Liver (tissue), 9 donors: Measurements from ENCODE around the gene CARD19. TPM values are rescaled to one million over a fixed set of nuclear protein-coding genes. Genes with fewer than 3 reads are reported as not detected.

ENCODE experiments used
- DNase-seq: peaks from one replicate; pipeline ENCODE4 v3.0.0-alpha.2; 2017; ENCODE audit warnings: low spot score
- H3K27ac ChIP-seq, 2 donors: one replicate each; pipeline ENCODE4 v1.7.0; 2013; ENCODE audit warnings: inconsistent platforms in 2 of 2, low read length in 2 of 2, control low read depth in 1 of 2, low read depth in 1 of 2, mild to moderate bottlenecking in 1 of 2
- H3K27me3 ChIP-seq, 4 donors: one replicate each; pipeline versions ENCODE4 v1.6.1 to v1.7.0; 2013; ENCODE audit warnings: low read length in 3 of 4, inconsistent platforms in 1 of 4, mild to moderate bottlenecking in 1 of 4, moderate library complexity in 1 of 4; ENCODE audit not compliant: control insufficient read depth in 4 of 4, insufficient read depth in 4 of 4
- H3K36me3 ChIP-seq, 4 donors: one replicate each; pipeline versions ENCODE4 v1.6.1 to v1.7.0; 2013; ENCODE audit warnings: low read length in 3 of 4, mild to moderate bottlenecking in 3 of 4, low read depth in 1 of 4, moderate library complexity in 1 of 4; ENCODE audit not compliant: control insufficient read depth in 4 of 4, insufficient read depth in 3 of 4
- H3K4me1 ChIP-seq, 4 donors: one replicate each; pipeline versions ENCODE4 v1.6.1 to v1.7.0; 2013; ENCODE audit warnings: low read length in 3 of 4, mild to moderate bottlenecking in 3 of 4, moderate library complexity in 1 of 4; ENCODE audit not compliant: control insufficient read depth in 4 of 4, insufficient read depth in 4 of 4
- H3K4me3 ChIP-seq, 3 donors: one replicate each; pipeline versions ENCODE4 v1.6.1 to v1.7.0; 2013; ENCODE audit warnings: low read length in 3 of 3, control low read depth in 1 of 3, low read depth in 1 of 3, mild to moderate bottlenecking in 1 of 3
- H3K9ac ChIP-seq, 2 donors: one replicate each; pipeline ENCODE4 v1.7.0; 2013; ENCODE audit warnings: low read length in 2 of 2, mild to moderate bottlenecking in 2 of 2, moderate library complexity in 2 of 2, control low read depth in 1 of 2, low read depth in 1 of 2
- H3K9me3 ChIP-seq, 4 donors: one replicate each; pipeline versions ENCODE4 v1.6.1 to v1.7.0; 2013; ENCODE audit warnings: low read length in 3 of 4; ENCODE audit not compliant: control insufficient read depth in 4 of 4
- CTCF ChIP-seq: fragments of 150-350 bp; IDR thresholded peaks from 2 replicates; pipeline ENCODE4 v1.5.1; 2017; ENCODE audit warnings: improper control_type of control experiment, low read depth, low read length; ENCODE audit not compliant: missing input control
- EGR1 ChIP-seq, 2 donors: IDR thresholded peaks; 2 replicates each; pipeline ENCODE4 v1.6.1; 2016 to 2018; ENCODE audit warnings: antibody characterized with exemption in 2 of 2, low read depth in 2 of 2
- FOXA1 ChIP-seq: IDR thresholded peaks from 2 replicates; pipeline ENCODE4 v1.6.1; 2016; ENCODE audit warnings: antibody characterized with exemption
- FOXA2 ChIP-seq: IDR thresholded peaks from 2 replicates; pipeline ENCODE4 v1.6.1; 2016; ENCODE audit warnings: antibody characterized with exemption
- GABPA ChIP-seq, 2 donors: IDR thresholded peaks in 1 of 2; conservative IDR thresholded peaks in 1 of 2; 2 replicates each; pipeline ENCODE4 v1.6.1; 2016; ENCODE audit warnings: antibody characterized with exemption in 2 of 2, mild to moderate bottlenecking in 1 of 2, moderate library complexity in 1 of 2
- HNF4A ChIP-seq, 2 donors: conservative IDR thresholded peaks; 2 replicates each; pipeline ENCODE4 v1.6.1; 2016; ENCODE audit warnings: antibody characterized with exemption in 2 of 2, mild to moderate bottlenecking in 2 of 2
- HNF4G ChIP-seq: IDR thresholded peaks from 2 replicates; pipeline ENCODE4 v1.6.1; 2016; ENCODE audit warnings: antibody characterized with exemption
- JUND ChIP-seq, 2 donors: IDR thresholded peaks; 2 replicates each; pipeline ENCODE4 v1.6.1; 2016; ENCODE audit warnings: antibody characterized with exemption in 2 of 2
- NR2F2 ChIP-seq: IDR thresholded peaks from 2 replicates; pipeline ENCODE4 v1.6.1; 2016; ENCODE audit warnings: antibody characterized with exemption
- RAD21 ChIP-seq, 2 donors: IDR thresholded peaks; 2 replicates each; pipeline ENCODE4 v1.6.1; 2016; ENCODE audit warnings: antibody characterized with exemption in 2 of 2, mild to moderate bottlenecking in 2 of 2
- RXRA ChIP-seq, 2 donors: IDR thresholded peaks; 2 replicates each; pipeline ENCODE4 v1.6.1; 2017 to 2018; ENCODE audit warnings: antibody characterized with exemption in 2 of 2, mild to moderate bottlenecking in 1 of 2
- SP1 ChIP-seq: IDR thresholded peaks from 2 replicates; pipeline ENCODE4 v1.6.1; 2018; ENCODE audit warnings: antibody characterized with exemption, mild to moderate bottlenecking
- TAF1 ChIP-seq: conservative IDR thresholded peaks from 2 replicates; pipeline ENCODE4 v1.6.1; 2016; ENCODE audit warnings: antibody characterized with exemption, mild to moderate bottlenecking
- YY1 ChIP-seq: IDR thresholded peaks from 2 replicates; pipeline ENCODE4 v1.6.1; 2016; ENCODE audit warnings: antibody characterized with exemption, mild to moderate bottlenecking
- ZBTB33 ChIP-seq: IDR thresholded peaks from 2 replicates; pipeline ENCODE4 v1.6.1; 2016; ENCODE audit warnings: antibody characterized with exemption
- WGBS: extraction: QIAGEN DNeasy Blood & Tissue Kit; methylation state at CpG from one replicate; pipeline ENCODE4 v1.1.7; 2013; 5-methylcytosine and 5-hydroxymethylcytosine counted together
- polyA plus RNA-seq, 2 donors: library from polyadenylated mRNA; stranded (reverse) in 1 of 2; unstranded in 1 of 2; fragments of 200-250 nt in 1 of 2; fragments of >200 nt in 1 of 2; fragmentation: Nextera tagmentation in 1 of 2; extraction: Ambion mirVana in 1 of 2; gene quantifications; one replicate each; pipeline versions ENCODE4 v1.2.1 to v1.2.3, GENCODE V29; 2013 to 2015
- total RNA-seq, 2 donors: library from RNA; depleted of rRNA; stranded (reverse); fragments of >200 nt; gene quantifications; one replicate each; pipeline ENCODE4 v1.2.3, GENCODE V29; 2014
- TF ChIP-seq, protein P1 (sequence below): IDR thresholded peaks from 2 replicates; pipeline ENCODE4 v1.6.1; 2016; ENCODE audit warnings: antibody characterized with exemption
- TF ChIP-seq, protein P2 (sequence below): IDR thresholded peaks from 2 replicates; pipeline ENCODE4 v1.6.1; 2016; ENCODE audit warnings: antibody characterized with exemption
- TF ChIP-seq, protein P3 (sequence below): IDR thresholded peaks from 2 replicates; pipeline ENCODE4 v1.6.1; 2016; ENCODE audit warnings: antibody characterized with exemption, mild to moderate bottlenecking
- donor health status: healthy.
- donor health status: healthy.
- donor health status: healthy.
- donor health status: healthy.
- donor health status: healthy.

CARD19 gene
- total and polyA plus RNA-seq, 4 donors = 13.0 to 18.2 (median 16.3) TPM

GRCh38 chr9:93057042-93057702 lies 38.8 kb upstream of the CARD19 start:
- Histone ChIP-seq H3K9ac (no peak overlapping the region), H3K27me3 (no peaks in the 10 kb centered on the region), H3K9me3 (no peaks in the 10 kb centered on the region), H3K4me1 (peaks cover 9 to 33% (median 26%) of the 10 kb centered on the region in 4 donors), H3K27ac (no peak overlapping the region), H3K36me3 (no peaks in the 10 kb centered on the region), H3K4me3 (no peak overlapping the region)
- 91% methylated on average over 8 of the region's 8 CpGs for WGBS
- TF ChIP-seq SP1 = no peak
- TF ChIP-seq RAD21 (IDR thresholded peaks at IDR 0.05) = no peak
- TF ChIP-seq JUND (IDR thresholded peaks at IDR 0.05) = no peak
- TF ChIP-seq RXRA (IDR thresholded peaks at IDR 0.05) = no peak
- no peak for TF ChIP-seq FOXA2
- TF ChIP-seq HNF4A (conservative IDR thresholded peaks at IDR 0.05) = no peak
- TF ChIP-seq, protein P1, sequence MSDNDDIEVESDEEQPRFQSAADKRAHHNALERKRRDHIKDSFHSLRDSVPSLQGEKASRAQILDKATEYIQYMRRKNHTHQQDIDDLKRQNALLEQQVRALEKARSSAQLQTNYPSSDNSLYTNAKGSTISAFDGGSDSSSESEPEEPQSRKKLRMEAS = no peak
- no peak for TF ChIP-seq GABPA (IDR thresholded peaks at IDR 0.05 in 1 of 2, conservative IDR thresholded peaks at IDR 0.05 in 1 of 2)
- TF ChIP-seq HNF4G = no peak
- TF ChIP-seq NR2F2 = no peak
- no peak for TF ChIP-seq YY1
- TF ChIP-seq, protein P2, sequence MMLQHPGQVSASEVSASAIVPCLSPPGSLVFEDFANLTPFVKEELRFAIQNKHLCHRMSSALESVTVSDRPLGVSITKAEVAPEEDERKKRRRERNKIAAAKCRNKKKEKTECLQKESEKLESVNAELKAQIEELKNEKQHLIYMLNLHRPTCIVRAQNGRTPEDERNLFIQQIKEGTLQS = no peak
- TF ChIP-seq CTCF = no peak
- TF ChIP-seq EGR1 (IDR thresholded peaks at IDR 0.05; ENCODE audit: low read depth in 2 of 2) = no peak
- TF ChIP-seq, protein P3, sequence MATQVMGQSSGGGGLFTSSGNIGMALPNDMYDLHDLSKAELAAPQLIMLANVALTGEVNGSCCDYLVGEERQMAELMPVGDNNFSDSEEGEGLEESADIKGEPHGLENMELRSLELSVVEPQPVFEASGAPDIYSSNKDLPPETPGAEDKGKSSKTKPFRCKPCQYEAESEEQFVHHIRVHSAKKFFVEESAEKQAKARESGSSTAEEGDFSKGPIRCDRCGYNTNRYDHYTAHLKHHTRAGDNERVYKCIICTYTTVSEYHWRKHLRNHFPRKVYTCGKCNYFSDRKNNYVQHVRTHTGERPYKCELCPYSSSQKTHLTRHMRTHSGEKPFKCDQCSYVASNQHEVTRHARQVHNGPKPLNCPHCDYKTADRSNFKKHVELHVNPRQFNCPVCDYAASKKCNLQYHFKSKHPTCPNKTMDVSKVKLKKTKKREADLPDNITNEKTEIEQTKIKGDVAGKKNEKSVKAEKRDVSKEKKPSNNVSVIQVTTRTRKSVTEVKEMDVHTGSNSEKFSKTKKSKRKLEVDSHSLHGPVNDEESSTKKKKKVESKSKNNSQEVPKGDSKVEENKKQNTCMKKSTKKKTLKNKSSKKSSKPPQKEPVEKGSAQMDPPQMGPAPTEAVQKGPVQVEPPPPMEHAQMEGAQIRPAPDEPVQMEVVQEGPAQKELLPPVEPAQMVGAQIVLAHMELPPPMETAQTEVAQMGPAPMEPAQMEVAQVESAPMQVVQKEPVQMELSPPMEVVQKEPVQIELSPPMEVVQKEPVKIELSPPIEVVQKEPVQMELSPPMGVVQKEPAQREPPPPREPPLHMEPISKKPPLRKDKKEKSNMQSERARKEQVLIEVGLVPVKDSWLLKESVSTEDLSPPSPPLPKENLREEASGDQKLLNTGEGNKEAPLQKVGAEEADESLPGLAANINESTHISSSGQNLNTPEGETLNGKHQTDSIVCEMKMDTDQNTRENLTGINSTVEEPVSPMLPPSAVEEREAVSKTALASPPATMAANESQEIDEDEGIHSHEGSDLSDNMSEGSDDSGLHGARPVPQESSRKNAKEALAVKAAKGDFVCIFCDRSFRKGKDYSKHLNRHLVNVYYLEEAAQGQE = no peak
- TF ChIP-seq ZBTB33 = no peak
- TF ChIP-seq FOXA1 = no peak
- TF ChIP-seq TAF1 = no peak
- no peak for DNase-seq
